Keratinocyte (primary cell): Measurements from ENCODE around the gene TRABD2B. TPM values are rescaled to one million over a fixed set of nuclear protein-coding genes. Genes with fewer than 3 reads are reported as not detected.

Experiments
- DNase-seq: peaks from one replicate; pipeline ENCODE4 v3.0.0-alpha.2; 2011; ENCODE audit warnings: low read depth, missing footprints, low spot score
- FAIRE-seq: peaks from 2 replicates; lab custom pipeline; 2011; peaks lifted over from hg19 to GRCh38; lab: Jason Lieb, UNC
- H2AFZ ChIP-seq: 2 replicates; pipeline ENCODE4 v1.6.0; 2012; ENCODE audit warnings: low read length, control low read depth, inconsistent platforms; ENCODE audit not compliant: control insufficient read depth
- H3K27ac ChIP-seq: 2 replicates; pipeline ENCODE4 v1.5.1; 2011; ENCODE audit warnings: low read length; ENCODE audit not compliant: control insufficient read depth, insufficient read depth
- H3K27me3 ChIP-seq: 3 replicates; pipeline ENCODE4 v1.6.0; 2011; ENCODE audit warnings: low read length; ENCODE audit not compliant: control insufficient read depth, insufficient read depth; ENCODE audit errors: extremely low read depth
- H3K36me3 ChIP-seq, 2 experiments: 2 replicates in 1 of 2; 3 replicates in 1 of 2; pipeline ENCODE4 v1.5.1; 2011; ENCODE audit warnings: low read length in 2 of 2, mild to moderate bottlenecking in 1 of 2; ENCODE audit not compliant: control insufficient read depth in 2 of 2, insufficient read depth in 2 of 2; ENCODE audit errors: extremely low read depth in 1 of 2
- H3K4me1 ChIP-seq: 3 replicates; pipeline ENCODE4 v1.5.1; 2011; ENCODE audit warnings: low read length; ENCODE audit not compliant: control insufficient read depth, insufficient read depth; ENCODE audit errors: extremely low read depth
- H3K4me2 ChIP-seq: 3 replicates; pipeline ENCODE4 v1.6.0; 2011; ENCODE audit warnings: low read depth, low read length; ENCODE audit not compliant: control insufficient read depth, insufficient read depth; ENCODE audit errors: extremely low read depth
- H3K4me3 ChIP-seq, 3 experiments: fragments of 200-600 bp in 1 of 3; sonication (generic) in 1 of 3; 2 replicates in 2 of 3; 3 replicates in 1 of 3; pipeline ENCODE4 v1.5.1; 2011 to 2016; ENCODE audit warnings: low read length in 3 of 3, mild to moderate bottlenecking in 3 of 3, control low read depth in 2 of 3, inconsistent platforms in 1 of 3, low read depth in 1 of 3, mixed read lengths in 1 of 3, mixed run types in 1 of 3, moderate library complexity in 1 of 3; ENCODE audit not compliant: control insufficient read depth in 2 of 3, insufficient read depth in 2 of 3; ENCODE audit errors: extremely low read depth in 1 of 3
- H3K79me2 ChIP-seq: 2 replicates; pipeline ENCODE4 v1.6.0; 2012; ENCODE audit warnings: low read length; ENCODE audit not compliant: control insufficient read depth, insufficient read depth
- H3K9ac ChIP-seq: 3 replicates; pipeline ENCODE4 v1.6.0; 2011; ENCODE audit warnings: low read length; ENCODE audit not compliant: control insufficient read depth, insufficient read depth; ENCODE audit errors: extremely low read depth
- H3K9me1 ChIP-seq: 3 replicates; pipeline ENCODE4 v1.6.0; 2011; ENCODE audit warnings: low read length; ENCODE audit not compliant: control insufficient read depth, insufficient read depth; ENCODE audit errors: extremely low read depth
- H3K9me3 ChIP-seq: 2 replicates; pipeline ENCODE4 v1.5.1; 2012; ENCODE audit warnings: low read depth, low read length; ENCODE audit not compliant: control insufficient read depth
- H4K20me1 ChIP-seq: 3 replicates; pipeline ENCODE4 v1.6.0; 2011; ENCODE audit warnings: low read length; ENCODE audit not compliant: control insufficient read depth, insufficient read depth; ENCODE audit errors: extremely low read depth
- EZH2 ChIP-seq: IDR thresholded peaks from one replicate; pipeline ENCODE4 v1.6.1; 2012; ENCODE audit warnings: inconsistent platforms, mild to moderate bottlenecking, low read length, moderate library complexity
- dilution Hi-C: fragments of 300-500 bp; cut with MboI; formaldehyde crosslinking; loops from one replicate; pipeline ENCODE4 v1.7.0; 2020; ENCODE audit warnings: low sequenced_read_pairs; ENCODE audit not compliant: extremely low pct_ligation_motif_present
- polyA plus RNA-seq, 5 experiments: library from polyadenylated mRNA; depleted of rRNA in 3 of 5; stranded (reverse) in 3 of 5; stranded (forward) in 1 of 5; unstranded in 1 of 5; fragments of >200 nt; gene quantifications; 1 replicate in 1 of 5; 2 replicates in 3 of 5; 3 replicates in 1 of 5; pipeline versions ENCODE4 v1.2.1 to v1.2.3, GENCODE V29; 2011 to 2012; ENCODE audit warnings: missing spikeins in 2 of 5, low read depth in 1 of 5, low replicate concordance in 1 of 5
- TF ChIP-seq, protein P1 (sequence below), 3 experiments: IDR thresholded peaks in 1 of 3; conservative IDR thresholded peaks in 1 of 3; optimal IDR thresholded peaks in 1 of 3; 2 replicates in 2 of 3; 3 replicates in 1 of 3; pipeline versions ENCODE3 to v1.5.1; 2011; ENCODE audit warnings: low read length in 3 of 3, mild to moderate bottlenecking in 3 of 3, moderate library complexity in 2 of 3, control low read depth in 1 of 3, inconsistent platforms in 1 of 3; ENCODE audit not compliant: insufficient read depth in 2 of 3; ENCODE audit errors: extremely low read depth in 1 of 3

TRABD2B gene
- polyA plus RNA-seq, 1 donor (not counting 4 experiments of a cell fraction or from before 2014, with no cell fraction given) = 0.13 TPM

DNA sequence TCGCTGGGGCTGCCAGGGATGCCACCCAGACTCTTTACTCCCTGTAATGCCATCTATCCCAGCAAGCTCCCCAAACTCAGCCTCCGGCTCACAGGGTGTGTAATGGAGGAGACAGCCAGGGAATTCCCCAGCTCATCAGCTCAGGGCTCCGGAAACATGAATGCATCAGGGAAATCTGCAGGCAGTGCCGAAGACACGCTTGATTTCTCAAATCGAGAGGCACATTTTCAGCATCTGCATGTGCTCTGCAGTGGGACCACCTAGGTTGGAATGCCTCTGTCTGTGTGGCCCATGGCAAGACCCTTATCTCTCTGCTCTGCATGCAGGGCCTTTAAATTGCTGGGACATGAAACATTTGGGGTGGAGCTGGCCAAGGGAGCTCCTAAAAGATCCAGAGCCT is 170.1 kb downstream of the TRABD2B start:
- Histone ChIP-seq H3K4me2 (no peak overlapping the region), H4K20me1 (no peaks in the 10 kb centered on the region), H3K9me1 (no peaks in the 10 kb centered on the region), H3K9me3 (no peaks in the 10 kb centered on the region), H3K79me2 (no peaks in the 10 kb centered on the region), H3K9ac (no peak overlapping the region), H3K27me3 (peaks cover 19% of the 10 kb centered on the region), H3K27ac (no peak overlapping the region), H3K4me3 (no peak overlapping the region), H2AFZ (no peak overlapping the region), H3K36me3 (no peaks in the 10 kb centered on the region), H3K4me1 (peaks cover 6% of the 10 kb centered on the region)
- DNase-seq (no peak), FAIRE-seq (peak; percentile 44)
- TF ChIP-seq, protein P1, sequence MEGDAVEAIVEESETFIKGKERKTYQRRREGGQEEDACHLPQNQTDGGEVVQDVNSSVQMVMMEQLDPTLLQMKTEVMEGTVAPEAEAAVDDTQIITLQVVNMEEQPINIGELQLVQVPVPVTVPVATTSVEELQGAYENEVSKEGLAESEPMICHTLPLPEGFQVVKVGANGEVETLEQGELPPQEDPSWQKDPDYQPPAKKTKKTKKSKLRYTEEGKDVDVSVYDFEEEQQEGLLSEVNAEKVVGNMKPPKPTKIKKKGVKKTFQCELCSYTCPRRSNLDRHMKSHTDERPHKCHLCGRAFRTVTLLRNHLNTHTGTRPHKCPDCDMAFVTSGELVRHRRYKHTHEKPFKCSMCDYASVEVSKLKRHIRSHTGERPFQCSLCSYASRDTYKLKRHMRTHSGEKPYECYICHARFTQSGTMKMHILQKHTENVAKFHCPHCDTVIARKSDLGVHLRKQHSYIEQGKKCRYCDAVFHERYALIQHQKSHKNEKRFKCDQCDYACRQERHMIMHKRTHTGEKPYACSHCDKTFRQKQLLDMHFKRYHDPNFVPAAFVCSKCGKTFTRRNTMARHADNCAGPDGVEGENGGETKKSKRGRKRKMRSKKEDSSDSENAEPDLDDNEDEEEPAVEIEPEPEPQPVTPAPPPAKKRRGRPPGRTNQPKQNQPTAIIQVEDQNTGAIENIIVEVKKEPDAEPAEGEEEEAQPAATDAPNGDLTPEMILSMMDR (optimal IDR thresholded peaks at IDR 0.05 in 1 of 3, IDR thresholded peaks at IDR 0.05 in 1 of 3, conservative IDR thresholded peaks at IDR 0.05 in 1 of 3; ENCODE audit: extremely low read depth in 1 of 3, insufficient read depth in 2 of 3, low read length in 3 of 3) = no peak
- TF ChIP-seq EZH2 = no peak
- dilution Hi-C loops = no loop called here

GRCh38 chr1:47824716-47825115 is 172.5 kb downstream of the TRABD2B start:
- DNase-seq (no peak), FAIRE-seq (no peak)
- Histone ChIP-seq H3K9ac (no peak overlapping the region), H3K27ac (no peak overlapping the region), H3K79me2 (no peaks in the 10 kb centered on the region), H4K20me1 (no peaks in the 10 kb centered on the region), H3K4me1 (peaks cover 17% of the 10 kb centered on the region), H3K4me3 (no peak overlapping the region), H2AFZ (no peak overlapping the region), H3K36me3 (no peaks in the 10 kb centered on the region), H3K9me3 (no peaks in the 10 kb centered on the region), H3K9me1 (no peaks in the 10 kb centered on the region), H3K27me3 (peaks cover 4% of the 10 kb centered on the region), H3K4me2 (no peak overlapping the region)
- dilution Hi-C loops = no loop called here
- no peak for TF ChIP-seq EZH2

DNA sequence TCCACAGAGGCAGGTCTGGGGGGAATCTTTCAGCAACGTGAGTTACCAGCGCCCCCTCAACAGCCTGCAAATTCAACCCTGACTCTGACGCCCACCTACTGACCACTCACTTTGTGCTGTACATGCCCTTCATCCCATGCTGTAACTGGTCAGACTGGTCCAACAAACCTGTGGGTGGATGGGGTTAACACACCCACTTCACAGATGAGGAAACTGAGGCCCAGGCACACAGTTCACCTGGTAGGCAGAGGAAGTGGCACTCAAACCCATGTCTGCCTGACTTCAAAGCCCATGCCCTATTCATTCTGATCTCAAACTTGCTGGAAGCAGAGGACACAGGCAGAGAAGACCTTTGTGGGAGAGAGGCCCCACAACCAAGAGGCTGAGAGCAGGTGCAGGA is 172.9 kb downstream of the TRABD2B start:
- peaks cover 17% of the 10 kb centered on the region for H3K4me1 ChIP-seq
- H3K9me3 ChIP-seq = no peaks in the 10 kb centered on the region
- H3K4me3 ChIP-seq = no peak overlapping the region
- H4K20me1 ChIP-seq = no peaks in the 10 kb centered on the region
- dilution Hi-C loops = no loop called here
- FAIRE-seq (no peak), DNase-seq (no peak)
- H2AFZ ChIP-seq = no peak overlapping the region
- TF ChIP-seq, protein P1 (optimal IDR thresholded peaks at IDR 0.05 in 1 of 3, IDR thresholded peaks at IDR 0.05 in 1 of 3, conservative IDR thresholded peaks at IDR 0.05 in 1 of 3; ENCODE audit: extremely low read depth in 1 of 3, insufficient read depth in 2 of 3, low read length in 3 of 3) = no peak
- peaks cover 4% of the 10 kb centered on the region for H3K27me3 ChIP-seq
- no peak overlapping the region for H3K9ac ChIP-seq
- H3K9me1 ChIP-seq = no peaks in the 10 kb centered on the region
- no peaks in the 10 kb centered on the region for H3K36me3 ChIP-seq
- H3K79me2 ChIP-seq = no peaks in the 10 kb centered on the region
- H3K27ac ChIP-seq = no peak overlapping the region
- no peak overlapping the region for H3K4me2 ChIP-seq
